CD4-positive, alpha-beta memory T cell (primary cell): ENCODE data around the gene BCKDK. TPM values are rescaled to one million over a fixed set of nuclear protein-coding genes. Genes with fewer than 3 reads are reported as not detected.

Experiments
- CTCF ChIA-PET: fragments of 350-600 bp; sonication (Branson Sonifier 250); formaldehyde crosslinking; loops from one replicate; lab custom pipeline; 2021; ENCODE audit warnings: inconsistent platforms; ENCODE audit not compliant: partially characterized antibody; lab: Charles Lee
- POLR2A ChIA-PET: fragments of 350-600 bp; sonication (Branson Sonifier 250); formaldehyde crosslinking; loops from one replicate; lab custom pipeline; 2021; ENCODE audit not compliant: partially characterized antibody; lab: Charles Lee
- DNase-seq, 5 donors: peaks; one replicate each; pipeline versions ENCODE4 v3.0.0 to v3.0.0-alpha.2; 2020 to 2022; ENCODE audit warnings: mixed read lengths in 1 of 5
- H3K27ac ChIP-seq: one replicate; pipeline ENCODE4 v1.7.0; 2013; ENCODE audit warnings: low read depth, low read length
- H3K27me3 ChIP-seq: 2 replicates; pipeline ENCODE4 v1.7.0; 2013; ENCODE audit warnings: mild to moderate bottlenecking, low read length, moderate library complexity; ENCODE audit not compliant: insufficient read depth
- H3K36me3 ChIP-seq: 2 replicates; pipeline ENCODE4 v1.7.0; 2013; ENCODE audit warnings: mild to moderate bottlenecking, low read length, moderate library complexity; ENCODE audit not compliant: insufficient read depth
- H3K4me1 ChIP-seq: 2 replicates; pipeline ENCODE4 v1.7.0; 2013; ENCODE audit warnings: mild to moderate bottlenecking, low read length, moderate library complexity; ENCODE audit not compliant: insufficient read depth
- H3K4me3 ChIP-seq, 2 donors: one replicate each; pipeline ENCODE4 v1.7.0; 2013; ENCODE audit warnings: low read length in 2 of 2, mild to moderate bottlenecking in 1 of 2
- H3K9me3 ChIP-seq, 2 donors: one replicate each; pipeline ENCODE4 v1.7.0; 2013; ENCODE audit warnings: low read length in 2 of 2, control low read depth in 1 of 2; ENCODE audit not compliant: control insufficient read depth in 1 of 2
- H3K27ac Mint-ChIP-seq, 7 donors: one replicate each; pipeline ENCODE4 v1.8.0; 2020 to 2021; ENCODE audit warnings: mixed read lengths in 7 of 7, mild to moderate bottlenecking in 6 of 7, inconsistent platforms in 3 of 7, moderate library complexity in 3 of 7
- H3K27me3 Mint-ChIP-seq, 2 donors: one replicate each; pipeline ENCODE4 v1.8.0; 2020 to 2021; ENCODE audit warnings: mixed read lengths in 2 of 2
- H3K36me3 Mint-ChIP-seq, 2 donors: one replicate each; pipeline ENCODE4 v1.8.0; 2020 to 2021; ENCODE audit warnings: mixed read lengths in 2 of 2, inconsistent platforms in 1 of 2, mild to moderate bottlenecking in 1 of 2
- H3K4me1 Mint-ChIP-seq, 4 donors: one replicate each; pipeline ENCODE4 v1.8.0; 2020 to 2021; ENCODE audit warnings: mixed read lengths in 4 of 4, mild to moderate bottlenecking in 1 of 4
- H3K4me3 Mint-ChIP-seq, 8 donors: one replicate each; pipeline ENCODE4 v1.8.0; 2020 to 2021; ENCODE audit warnings: mixed read lengths in 8 of 8, mild to moderate bottlenecking in 7 of 8, moderate library complexity in 6 of 8, inconsistent platforms in 3 of 8
- H3K9me3 Mint-ChIP-seq, 8 donors: one replicate each; pipeline ENCODE4 v1.8.0; 2020 to 2021; ENCODE audit warnings: mixed read lengths in 8 of 8, mild to moderate bottlenecking in 5 of 8, inconsistent platforms in 3 of 8, moderate library complexity in 1 of 8
- intact Hi-C: fragments of 100-400 bp; cut with micrococcal nuclease; formaldehyde crosslinking; loops from one replicate; pipeline ENCODE4 v1.15.1; 2023
- polyA plus RNA-seq, 2 donors: library from polyadenylated mRNA; unstranded; fragments of 300-500 nt; fragmentation: Illumina TruSeq; gene quantifications; one replicate each; pipeline ENCODE4 v1.2.3, GENCODE V29; 2021
- total RNA-seq, 2 experiments: library from RNA; stranded (reverse); gene quantifications; one replicate each; pipeline ENCODE4 v1.2.3, GENCODE V29; 2021

Gene BCKDK
- total and polyA plus RNA-seq, 4 experiments from 2014 or later, result 17.0 to 24.3 (median 21.7) TPM

GRCh38 chr16:31087971-31088370 is 20.2 kb upstream of the BCKDK start:
- no peak for DNase-seq
- H3K9me3 ChIP-seq, result no peaks in the 10 kb centered on the region
- intact Hi-C loops, result no loop called here
- H3K36me3 ChIP-seq, result peaks cover 13% of the 10 kb centered on the region
- no peak overlapping the region for H3K27ac ChIP-seq
- Mint-ChIP-seq H3K27me3 (no peaks in the 10 kb centered on the region), H3K9me3 (no peaks in the 10 kb centered on the region), H3K27ac (no peak overlapping the region), H3K4me3 (no peak overlapping the region), H3K36me3 (peaks cover 4 to 27% of the 10 kb centered on the region in 2 donors), H3K4me1 (peaks cover 0 to 13% (median 6%) of the 10 kb centered on the region in 4 donors)
- no peak overlapping the region for H3K4me3 ChIP-seq
- no peaks in the 10 kb centered on the region for H3K4me1 ChIP-seq
- ChIA-PET CTCF (no interaction called here), POLR2A (interaction anchor here (1.0 kb wide), 1 partner anchor 55 kb away, joined by 4 read pairs; no protein-coding TSS in a partner anchor)
- H3K27me3 ChIP-seq, result no peaks in the 10 kb centered on the region

- H3K27ac Mint-ChIP-seq, result peak within 1 kb of the TSS in 1 of 7 donors; percentile 37
These were observed 19.6 kb upstream of the BCKDK start, which contains the start of gene PRSS53 for GRCh38 chr16:31088459-31089183. Gene PRSS53 (minus strand): TSS chr16:31088943. CDS start chr16:31088809, 134 bp downstream.

GRCh38 chr16:31089199-31089598 is 19.0 kb upstream of the BCKDK start:
- H3K4me3 ChIP-seq, result no peak overlapping the region
- Mint-ChIP-seq H3K36me3 (peaks cover 4 to 26% of the 10 kb centered on the region in 2 donors), H3K27me3 (no peaks in the 10 kb centered on the region), H3K27ac (no peak overlapping the region), H3K4me1 (peaks cover 3 to 25% (median 14%) of the 10 kb centered on the region in 4 donors), H3K9me3 (no peaks in the 10 kb centered on the region), H3K4me3 (no peak overlapping the region)
- no peaks in the 10 kb centered on the region for H3K27me3 ChIP-seq
- H3K9me3 ChIP-seq, result no peaks in the 10 kb centered on the region
- peaks cover 13% of the 10 kb centered on the region for H3K36me3 ChIP-seq
- peaks cover 11% of the 10 kb centered on the region for H3K4me1 ChIP-seq
- no peak for DNase-seq
- no peak overlapping the region for H3K27ac ChIP-seq
- ChIA-PET POLR2A (no interaction called here), CTCF (no interaction called here)
- intact Hi-C loops, result no loop called here

More at GRCh38 chr16:31088459-31089183, 19.6 kb upstream of the BCKDK start, which contains the start of gene PRSS53:
- no peak within 1 kb of the TSS for H3K4me3 ChIP-seq
- H3K4me1 Mint-ChIP-seq, result peaks cover 0 to 19% (median 10%) of the 10 kb centered on the region in 4 donors
- no peak for DNase-seq
- peaks cover 13% of the 10 kb centered on the region for H3K36me3 ChIP-seq
- ChIA-PET CTCF (interaction anchor here (0.5 kb wide), 1 partner anchor 12 kb away, joined by 4 read pairs; no protein-coding TSS in a partner anchor), POLR2A (interaction anchor here (1.0 kb wide), 1 partner anchor 54 kb away, joined by 4 read pairs; no protein-coding TSS in a partner anchor)
- no peaks in the 10 kb centered on the region for H3K9me3 ChIP-seq
- H3K27me3 ChIP-seq, result no peaks in the 10 kb centered on the region
- no peak within 1 kb of the TSS for H3K4me3 Mint-ChIP-seq
- peaks cover 5% of the 10 kb centered on the region for H3K4me1 ChIP-seq
- H3K36me3 Mint-ChIP-seq, result peaks cover 4 to 24% of the 10 kb centered on the region in 2 donors
- H3K27ac ChIP-seq, result no peak within 1 kb of the TSS
- no peaks in the 10 kb centered on the region for H3K9me3 Mint-ChIP-seq
- intact Hi-C loops, result no loop called here
- no peaks in the 10 kb centered on the region for H3K27me3 Mint-ChIP-seq

- Mint-ChIP-seq H3K36me3 (peaks cover 4 to 28% of the 10 kb centered on the region in 2 donors), H3K27ac (no peak overlapping the region), H3K9me3 (no peaks in the 10 kb centered on the region), H3K27me3 (no peaks in the 10 kb centered on the region), H3K4me3 (peak overlapping the region in 1 of 8 donors; percentile 6), H3K4me1 (peaks cover 7 to 32% (median 23%) of the 10 kb centered on the region in 4 donors)
- Histone ChIP-seq H3K9me3 (no peaks in the 10 kb centered on the region), H3K27ac (no peak overlapping the region), H3K4me1 (peaks cover 18% of the 10 kb centered on the region), H3K27me3 (no peaks in the 10 kb centered on the region), H3K36me3 (peaks cover 13% of the 10 kb centered on the region), H3K4me3 (no peak overlapping the region)
- POLR2A ChIA-PET, result interaction anchor here (5.7 kb wide), 1 partner anchor 16 kb away, joined by 61 read pairs; the partner anchor contains the start of genes ZNF646 and ZNF668
- CTCF ChIA-PET, result no interaction called here
- DNase-seq, result no peak
- intact Hi-C loops, result loop anchor here (5.0 kb wide), 1 partner anchor 87 kb away; no protein-coding TSS in a partner anchor
These were observed 17.6 kb upstream of the BCKDK start for GRCh38 chr16:31090540-31090939.

- intact Hi-C loops, result loop anchor here (5.0 kb wide), 1 partner anchor 85 kb away; no protein-coding TSS in a partner anchor
- H3K4me3 ChIP-seq, result no peak overlapping the region
- peaks cover 13% of the 10 kb centered on the region for H3K36me3 ChIP-seq
- no peaks in the 10 kb centered on the region for H3K27me3 ChIP-seq
- Mint-ChIP-seq H3K4me1 (peaks cover 12 to 42% (median 30%) of the 10 kb centered on the region in 4 donors), H3K36me3 (peaks cover 4 to 26% of the 10 kb centered on the region in 2 donors), H3K27ac (peak overlapping the region in 6 of 7 donors; percentile 24 to 86 (median 60)), H3K27me3 (no peaks in the 10 kb centered on the region), H3K9me3 (no peaks in the 10 kb centered on the region), H3K4me3 (peak overlapping the region in 5 of 8 donors; percentile 17 to 69 (median 57))
- peaks cover 22% of the 10 kb centered on the region for H3K4me1 ChIP-seq
- no peak for DNase-seq
- no peak overlapping the region for H3K27ac ChIP-seq
- H3K9me3 ChIP-seq, result no peaks in the 10 kb centered on the region
- CTCF ChIA-PET, result interaction anchor here (0.7 to 1.9 kb wide), 4 partner anchors 50 to 602 kb away, joined by 3 to 6 read pairs (median 4); partner anchors contain the start of gene ZNF843
- POLR2A ChIA-PET, result interaction anchor here (2.0 to 5.7 kb wide), 3 partner anchors 18 to 27 kb away, joined by 5 to 61 read pairs (median 6); partner anchors contain the start of genes KAT8, ZNF646 and ZNF668
These were observed 15.9 kb upstream of the BCKDK start for GRCh38 chr16:31092330-31092729.

GRCh38 chr16:31093132-31093703 is 15.0 kb upstream of the BCKDK start:
- DNase-seq, result no peak
- ChIA-PET CTCF (interaction anchor here (1.5 to 1.9 kb wide), 2 partner anchors 49 to 108 kb away, joined by 4 to 6 read pairs; no protein-coding TSS in a partner anchor), POLR2A (interaction anchor here (0.9 to 5.7 kb wide), 7 partner anchors 19 to 135 kb away, joined by 3 to 61 read pairs (median 5); partner anchors contain the start of genes KAT8, PYCARD, STX4 and ZNF646)
- H3K9me3 Mint-ChIP-seq, result no peaks in the 10 kb centered on the region
- peaks cover 12 to 42% (median 30%) of the 10 kb centered on the region in 4 donors for H3K4me1 Mint-ChIP-seq
- H3K9me3 ChIP-seq, result no peaks in the 10 kb centered on the region
- intact Hi-C loops, result loop anchor here (5.0 kb wide), 1 partner anchor 84 kb away; no protein-coding TSS in a partner anchor
- no peaks in the 10 kb centered on the region for H3K27me3 Mint-ChIP-seq
- H3K4me3 ChIP-seq, result no peak overlapping the region
- peak overlapping the region in 5 of 8 donors; percentile 60 to 74 (median 69) for H3K4me3 Mint-ChIP-seq
- H3K36me3 ChIP-seq, result peaks cover 13% of the 10 kb centered on the region
- H3K36me3 Mint-ChIP-seq, result peaks cover 4 to 26% of the 10 kb centered on the region in 2 donors
- H3K27ac Mint-ChIP-seq, result peak overlapping the region in 4 of 7 donors; percentile 24 to 87 (median 67)
- no peak overlapping the region for H3K27ac ChIP-seq
- H3K27me3 ChIP-seq, result no peaks in the 10 kb centered on the region
- peaks cover 22% of the 10 kb centered on the region for H3K4me1 ChIP-seq
